Measurements from ENCODE around the gene GABRR2. TPM values are rescaled to one million over a fixed set of nuclear protein-coding genes. Genes with fewer than 3 reads are reported as not detected.
"Not testable (repeated sequence)": the region's sequence is repeated elsewhere in the genome, so short reads cannot be mapped to it uniquely, and the experiment has no call there.

GABRR2 gene
- total RNA-seq, 1 donor from 2014 or later, result 0.87 TPM

- TF ChIP-seq CTCF (IDR thresholded peaks at IDR 0.05; ENCODE audit: unreplicated experiment), result no peak
- no peak for DNase-seq (ENCODE audit: low spot score in 2 of 2, unreplicated experiment in 2 of 2)
- H3K9me3 Mint-ChIP-seq, result no peaks in the 10 kb centered on the region
- H3K27me3 Mint-ChIP-seq (ENCODE audit: low read depth), result peaks cover 4% of the 10 kb centered on the region
- H3K36me3 Mint-ChIP-seq, result peaks cover 4% of the 10 kb centered on the region
- peak overlapping the region; percentile 44 for H3K27ac Mint-ChIP-seq
- H3K4me3 Mint-ChIP-seq, result no peak overlapping the region
- H3K4me1 Mint-ChIP-seq, result peaks cover 23% of the 10 kb centered on the region
These were observed 2.1 kb downstream of the GABRR2 start for GRCh38 chr6:89313006-89313405.

GRCh38 chr6:89311853-89312531 is 3.1 kb downstream of the GABRR2 start:
- peaks cover 4% of the 10 kb centered on the region for H3K36me3 Mint-ChIP-seq
- peaks cover 4% of the 10 kb centered on the region for H3K27me3 Mint-ChIP-seq (ENCODE audit: low read depth)
- TF ChIP-seq CTCF (IDR thresholded peaks at IDR 0.05; ENCODE audit: unreplicated experiment), result no peak
- peak overlapping the region; percentile 52 for H3K27ac Mint-ChIP-seq
- H3K9me3 Mint-ChIP-seq, result no peaks in the 10 kb centered on the region
- H3K4me1 Mint-ChIP-seq, result peaks cover 23% of the 10 kb centered on the region
- H3K4me3 Mint-ChIP-seq, result no peak overlapping the region
- DNase-seq (ENCODE audit: low spot score in 2 of 2, unreplicated experiment in 2 of 2), result peak in 1 of 2 experiments; percentile 63

- H3K4me3 Mint-ChIP-seq, result no peak overlapping the region
- H3K9me3 Mint-ChIP-seq, result no peaks in the 10 kb centered on the region
- no peak for DNase-seq (ENCODE audit: low spot score in 2 of 2, unreplicated experiment in 2 of 2)
- peaks cover 4% of the 10 kb centered on the region for H3K27me3 Mint-ChIP-seq (ENCODE audit: low read depth)
- H3K36me3 Mint-ChIP-seq, result peaks cover 4% of the 10 kb centered on the region
- H3K27ac Mint-ChIP-seq, result no peak overlapping the region
- TF ChIP-seq CTCF (IDR thresholded peaks at IDR 0.05; ENCODE audit: unreplicated experiment), result no peak
- peaks cover 23% of the 10 kb centered on the region for H3K4me1 Mint-ChIP-seq
These were observed 3.6 kb downstream of the GABRR2 start for GRCh38 chr6:89311530-89311852.

GRCh38 chr6:89310929-89311328 is 4.2 kb downstream of the GABRR2 start:
- Mint-ChIP-seq H3K9me3 (no peaks in the 10 kb centered on the region), H3K36me3 (peaks cover 1% of the 10 kb centered on the region), H3K27me3 (ENCODE audit: low read depth) (peaks cover 4% of the 10 kb centered on the region), H3K4me3 (no peak overlapping the region), H3K4me1 (peaks cover 23% of the 10 kb centered on the region), H3K27ac (no peak overlapping the region)
- TF ChIP-seq CTCF (IDR thresholded peaks at IDR 0.05; ENCODE audit: unreplicated experiment), result no peak
- no peak for DNase-seq (ENCODE audit: low spot score in 2 of 2, unreplicated experiment in 2 of 2)

- H3K9me3 Mint-ChIP-seq, result peaks cover under 1% of the 10 kb centered on the region
- no peak overlapping the region for H3K4me3 Mint-ChIP-seq
- H3K27ac Mint-ChIP-seq, result no peak overlapping the region
- no peak for DNase-seq (ENCODE audit: low spot score in 2 of 2, unreplicated experiment in 2 of 2)
- peaks cover 4% of the 10 kb centered on the region for H3K27me3 Mint-ChIP-seq (ENCODE audit: low read depth)
- H3K4me1 Mint-ChIP-seq, result peaks cover 23% of the 10 kb centered on the region
- no peaks in the 10 kb centered on the region for H3K36me3 Mint-ChIP-seq
- no peak for TF ChIP-seq CTCF (IDR thresholded peaks at IDR 0.05; ENCODE audit: unreplicated experiment)
These were observed 6.3 kb downstream of the GABRR2 start for GRCh38 chr6:89308525-89309395.

GRCh38 chr6:89304517-89304916 is 10.6 kb downstream of the GABRR2 start:
- not testable (repeated sequence) for H3K9me3 Mint-ChIP-seq; H3K27ac Mint-ChIP-seq; DNase-seq (ENCODE audit: low spot score in 2 of 2, unreplicated experiment in 2 of 2); H3K4me3 Mint-ChIP-seq; H3K4me1 Mint-ChIP-seq; H3K27me3 Mint-ChIP-seq (ENCODE audit: low read depth); H3K36me3 Mint-ChIP-seq

Measured in mesothelial cell of epicardium (in vitro differentiated cells).